ENCODE measurements around the gene PRPF40A.
A peak's percentile ranks its signal among the peaks of the same experiment; 100 is the strongest.

PRPF40A gene

DNA sequence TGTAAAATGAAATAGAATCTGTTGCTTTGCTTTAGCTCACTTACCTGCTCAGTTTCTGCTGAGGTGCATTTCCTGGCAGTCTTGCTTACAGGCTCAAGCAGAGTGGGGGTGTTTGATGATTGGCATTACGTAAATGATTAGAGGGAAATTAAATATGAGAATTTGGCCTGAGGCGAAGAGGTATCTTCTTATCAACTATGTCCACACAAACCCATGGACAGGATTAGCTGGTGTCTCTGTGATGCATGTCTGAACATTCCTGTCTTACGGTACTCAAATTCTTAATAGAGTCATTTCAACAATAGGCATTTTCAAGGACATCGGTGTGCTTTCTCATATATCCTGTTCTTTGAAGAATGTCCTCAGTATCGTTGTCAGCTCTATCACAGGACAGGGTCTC is 102.1 kb downstream of the PRPF40A start:
- no peak for DNase-seq
- WGBS = 100% methylated on average over 4 of the region's 5 CpGs
- no peak overlapping the region for H3K14ac ChIP-seq (ENCODE audit: low read length in 2 of 2)

GRCh38 chr2:152613235-152613634 is 104.0 kb downstream of the PRPF40A start:
- no CpG with 5 or more reads among the region's 2 CpGs for WGBS
- Histone ChIP-seq H3K79me1 (replicated peaks; ENCODE audit: low read length, poor library complexity, severe bottlenecking) (peaks cover 8% of the 10 kb centered on the region), H3K9me3 (ENCODE audit: control insufficient read depth, low read length) (no peaks in the 10 kb centered on the region), H2AK5ac (ENCODE audit: low read length, severe bottlenecking) (no peak overlapping the region), H3K18ac (ENCODE audit: low read depth in 1 of 2, low read length in 2 of 2) (no peak overlapping the region), H2BK120ac (ENCODE audit: low read depth, low read length) (no peak overlapping the region), H2BK12ac (ENCODE audit: low read length in 2 of 2) (no peak overlapping the region), H3K9ac (ENCODE audit: low read length) (peak overlapping the region; percentile 14), H4K91ac (ENCODE audit: low read length) (no peak overlapping the region), H3K4me3 (ENCODE audit: insufficient read depth in 1 of 2, low read depth in 1 of 2, low read length in 2 of 2) (no peak overlapping the region), H3K36me3 (ENCODE audit: control insufficient read depth in 1 of 2, insufficient read depth in 2 of 2, low read depth in 1 of 2, low read length in 2 of 2) (peaks cover 3 to 57% of the 10 kb centered on the region in 2 experiments), H3K4me2 (ENCODE audit: low read length, poor library complexity, severe bottlenecking) (no peak overlapping the region), H2AFZ (ENCODE audit: low read depth, low read length) (no peak overlapping the region), H3K27me3 (ENCODE audit: control insufficient read depth in 1 of 2, insufficient read depth in 1 of 2, low read length in 2 of 2) (no peaks in the 10 kb centered on the region), H3K4me1 (ENCODE audit: control insufficient read depth, insufficient read depth, low read depth, low read length) (peaks cover 5% of the 10 kb centered on the region), H2BK15ac (ENCODE audit: low read depth, poor library complexity, severe bottlenecking) (no peak overlapping the region), H3K23ac (ENCODE audit: low read length in 2 of 2) (no peak overlapping the region), H4K8ac (ENCODE audit: low read length) (no peak overlapping the region), H2BK5ac (ENCODE audit: low read depth, low read length, poor library complexity, severe bottlenecking) (no peak overlapping the region), H3K27ac (ENCODE audit: low read length, poor library complexity, severe bottlenecking) (peak overlapping the region; percentile 18), H3K14ac (ENCODE audit: low read length in 2 of 2) (no peak overlapping the region), H3K4ac (ENCODE audit: low read depth in 1 of 2, low read length in 2 of 2) (no peak overlapping the region)
- no peak for DNase-seq

More for the DNA sequence above, 102.1 kb downstream of the PRPF40A start:
- H2AFZ ChIP-seq (ENCODE audit: low read depth, low read length) = no peak overlapping the region
- no peak overlapping the region for H3K9ac ChIP-seq (ENCODE audit: low read length)
- H3K27ac ChIP-seq (ENCODE audit: low read length, poor library complexity, severe bottlenecking) = no peak overlapping the region
- H3K4ac ChIP-seq (ENCODE audit: low read depth in 1 of 2, low read length in 2 of 2) = no peak overlapping the region
- H3K4me2 ChIP-seq (ENCODE audit: low read length, poor library complexity, severe bottlenecking) = no peak overlapping the region
- no peak overlapping the region for H3K23ac ChIP-seq (ENCODE audit: low read length in 2 of 2)
- H2BK15ac ChIP-seq (ENCODE audit: low read depth, poor library complexity, severe bottlenecking) = no peak overlapping the region
- H3K27me3 ChIP-seq (ENCODE audit: control insufficient read depth in 1 of 2, insufficient read depth in 1 of 2, low read length in 2 of 2) = no peaks in the 10 kb centered on the region
- H3K4me3 ChIP-seq (ENCODE audit: insufficient read depth in 1 of 2, low read depth in 1 of 2, low read length in 2 of 2) = no peak overlapping the region
- H2BK5ac ChIP-seq (ENCODE audit: low read depth, low read length, poor library complexity, severe bottlenecking) = no peak overlapping the region
- H4K8ac ChIP-seq (ENCODE audit: low read length) = no peak overlapping the region
- no peak overlapping the region for H2BK12ac ChIP-seq (ENCODE audit: low read length in 2 of 2)
- H4K91ac ChIP-seq (ENCODE audit: low read length) = no peak overlapping the region
- H2BK120ac ChIP-seq (ENCODE audit: low read depth, low read length) = no peak overlapping the region
- H3K36me3 ChIP-seq (ENCODE audit: control insufficient read depth in 1 of 2, insufficient read depth in 2 of 2, low read depth in 1 of 2, low read length in 2 of 2) = peaks cover 11 to 62% of the 10 kb centered on the region in 2 experiments
- H3K18ac ChIP-seq (ENCODE audit: low read depth in 1 of 2, low read length in 2 of 2) = no peak overlapping the region
- H2AK5ac ChIP-seq (ENCODE audit: low read length, severe bottlenecking) = no peak overlapping the region
- no peaks in the 10 kb centered on the region for H3K9me3 ChIP-seq (ENCODE audit: control insufficient read depth, low read length)
- H3K79me1 ChIP-seq (replicated peaks; ENCODE audit: low read length, poor library complexity, severe bottlenecking) = peaks cover 8% of the 10 kb centered on the region
- H3K4me1 ChIP-seq (ENCODE audit: control insufficient read depth, insufficient read depth, low read depth, low read length) = peaks cover 5% of the 10 kb centered on the region

DNA sequence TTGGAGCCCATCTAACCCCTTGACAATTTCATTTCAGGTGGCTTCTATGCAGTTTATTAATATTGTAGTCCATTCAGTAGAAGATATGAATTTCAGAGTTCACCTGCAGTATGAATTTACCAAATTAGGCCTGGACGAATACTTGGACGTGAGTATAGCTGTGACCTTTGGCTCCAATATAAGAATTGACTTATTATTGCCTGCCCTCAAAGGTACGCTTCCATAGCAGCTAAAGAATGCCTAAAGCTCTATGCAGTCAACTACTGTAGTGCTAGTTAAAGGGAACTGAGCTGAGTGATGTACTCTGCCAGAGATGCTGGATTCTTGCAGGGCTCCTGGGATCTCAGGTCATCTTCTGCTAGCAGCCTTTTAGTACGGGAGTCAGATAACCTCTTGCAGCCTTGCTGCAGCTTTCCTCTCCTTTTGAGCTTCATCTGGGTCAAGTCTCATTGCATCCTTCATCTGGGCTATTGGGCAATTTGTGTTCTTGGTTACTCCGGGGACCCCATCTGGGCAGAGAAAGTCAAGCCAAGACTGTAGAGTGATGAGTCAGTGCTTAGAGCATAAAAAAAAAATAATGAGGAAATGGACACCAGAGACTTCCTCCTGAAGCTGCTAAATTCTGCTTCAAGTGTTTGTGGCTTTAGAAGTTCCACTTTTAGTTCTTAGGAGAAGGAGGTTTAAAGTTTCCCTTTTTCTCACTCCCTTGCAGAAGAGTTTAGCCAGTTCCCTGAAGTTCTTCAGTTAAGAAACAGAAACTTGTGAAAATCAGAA is 105.6 kb downstream of the PRPF40A start:
- no peak overlapping the region for H2BK12ac ChIP-seq (ENCODE audit: low read length in 2 of 2)
- 52% methylated on average over 5 of the region's 5 CpGs for WGBS
- peaks cover 7% of the 10 kb centered on the region for H3K79me1 ChIP-seq (replicated peaks; ENCODE audit: low read length, poor library complexity, severe bottlenecking)
- H3K23ac ChIP-seq (ENCODE audit: low read length in 2 of 2) = no peak overlapping the region
- H3K4ac ChIP-seq (ENCODE audit: low read depth in 1 of 2, low read length in 2 of 2) = no peak overlapping the region
- peak overlapping the region in 1 of 2 experiments; percentile 25 for H3K18ac ChIP-seq (ENCODE audit: low read depth in 1 of 2, low read length in 2 of 2)
- H3K27ac ChIP-seq (ENCODE audit: low read length, poor library complexity, severe bottlenecking) = peak overlapping the region; percentile 25
- peak; percentile 85 for DNase-seq
- no peak overlapping the region for H2BK120ac ChIP-seq (ENCODE audit: low read depth, low read length)
- no peaks in the 10 kb centered on the region for H3K9me3 ChIP-seq (ENCODE audit: control insufficient read depth, low read length)
- H3K9ac ChIP-seq (ENCODE audit: low read length) = peak overlapping the region; percentile 18
- no peak overlapping the region for H2BK15ac ChIP-seq (ENCODE audit: low read depth, poor library complexity, severe bottlenecking)
- H3K27me3 ChIP-seq (ENCODE audit: control insufficient read depth in 1 of 2, insufficient read depth in 1 of 2, low read length in 2 of 2) = no peaks in the 10 kb centered on the region
- no peak overlapping the region for H2AFZ ChIP-seq (ENCODE audit: low read depth, low read length)
- H2AK5ac ChIP-seq (ENCODE audit: low read length, severe bottlenecking) = no peak overlapping the region
- H4K91ac ChIP-seq (ENCODE audit: low read length) = no peak overlapping the region
- H3K4me1 ChIP-seq (ENCODE audit: control insufficient read depth, insufficient read depth, low read depth, low read length) = peaks cover 5% of the 10 kb centered on the region
- peaks cover 0 to 49% of the 10 kb centered on the region in 2 experiments for H3K36me3 ChIP-seq (ENCODE audit: control insufficient read depth in 1 of 2, insufficient read depth in 2 of 2, low read depth in 1 of 2, low read length in 2 of 2)
- H3K14ac ChIP-seq (ENCODE audit: low read length in 2 of 2) = no peak overlapping the region
- no peak overlapping the region for H4K8ac ChIP-seq (ENCODE audit: low read length)
- H2BK5ac ChIP-seq (ENCODE audit: low read depth, low read length, poor library complexity, severe bottlenecking) = no peak overlapping the region
- H3K4me3 ChIP-seq (ENCODE audit: insufficient read depth in 1 of 2, low read depth in 1 of 2, low read length in 2 of 2) = peak overlapping the region in 1 of 2 experiments; percentile 3
- H3K4me2 ChIP-seq (ENCODE audit: low read length, poor library complexity, severe bottlenecking) = no peak overlapping the region

GRCh38 chr2:152609699-152610098 is 107.6 kb downstream of the PRPF40A start:
- H2BK120ac ChIP-seq (ENCODE audit: low read depth, low read length) = no peak overlapping the region
- no peak overlapping the region for H3K9ac ChIP-seq (ENCODE audit: low read length)
- no peak overlapping the region for H3K4me2 ChIP-seq (ENCODE audit: low read length, poor library complexity, severe bottlenecking)
- H2AFZ ChIP-seq (ENCODE audit: low read depth, low read length) = no peak overlapping the region
- H3K4ac ChIP-seq (ENCODE audit: low read depth in 1 of 2, low read length in 2 of 2) = no peak overlapping the region
- no peak overlapping the region for H2BK15ac ChIP-seq (ENCODE audit: low read depth, poor library complexity, severe bottlenecking)
- H2AK5ac ChIP-seq (ENCODE audit: low read length, severe bottlenecking) = no peak overlapping the region
- no peak overlapping the region for H2BK5ac ChIP-seq (ENCODE audit: low read depth, low read length, poor library complexity, severe bottlenecking)
- no peaks in the 10 kb centered on the region for H3K27me3 ChIP-seq (ENCODE audit: control insufficient read depth in 1 of 2, insufficient read depth in 1 of 2, low read length in 2 of 2)
- WGBS = 94% methylated on average over 1 of the region's 1 CpG
- no peak overlapping the region for H3K27ac ChIP-seq (ENCODE audit: low read length, poor library complexity, severe bottlenecking)
- H3K4me1 ChIP-seq (ENCODE audit: control insufficient read depth, insufficient read depth, low read depth, low read length) = peaks cover 5% of the 10 kb centered on the region
- H3K36me3 ChIP-seq (ENCODE audit: control insufficient read depth in 1 of 2, insufficient read depth in 2 of 2, low read depth in 1 of 2, low read length in 2 of 2) = peaks cover 5 to 37% of the 10 kb centered on the region in 2 experiments
- DNase-seq = no peak
- no peaks in the 10 kb centered on the region for H3K9me3 ChIP-seq (ENCODE audit: control insufficient read depth, low read length)
- H4K91ac ChIP-seq (ENCODE audit: low read length) = no peak overlapping the region
- no peak overlapping the region for H3K18ac ChIP-seq (ENCODE audit: low read depth in 1 of 2, low read length in 2 of 2)
- no peak overlapping the region for H4K8ac ChIP-seq (ENCODE audit: low read length)
- peaks cover 17% of the 10 kb centered on the region for H3K79me1 ChIP-seq (replicated peaks; ENCODE audit: low read length, poor library complexity, severe bottlenecking)
- no peak overlapping the region for H3K14ac ChIP-seq (ENCODE audit: low read length in 2 of 2)
- H2BK12ac ChIP-seq (ENCODE audit: low read length in 2 of 2) = no peak overlapping the region
- H3K4me3 ChIP-seq (ENCODE audit: insufficient read depth in 1 of 2, low read depth in 1 of 2, low read length in 2 of 2) = no peak overlapping the region
- no peak overlapping the region for H3K23ac ChIP-seq (ENCODE audit: low read length in 2 of 2)
